H9 (cell line): Measurements from ENCODE around the gene WDR37. TPM values are rescaled to one million over a fixed set of nuclear protein-coding genes. Genes with fewer than 3 reads are reported as not detected.

Experiments
- DNase-seq: peaks from one replicate; pipeline ENCODE4 v3.0.0-alpha.2; 2017
- H2AFZ ChIP-seq: one replicate; pipeline ENCODE4 v1.6.1; 2013; ENCODE audit warnings: mild to moderate bottlenecking, low read length, control low read depth, moderate library complexity
- H2AK5ac ChIP-seq: 2 replicates; pipeline ENCODE4 v1.6.1; 2013; ENCODE audit warnings: low read length, control low read depth, mixed read lengths; ENCODE audit not compliant: insufficient read length
- H2BK120ac ChIP-seq: one replicate; pipeline ENCODE4 v1.6.1; 2013; ENCODE audit warnings: low read depth, mild to moderate bottlenecking, low read length, control low read depth, inconsistent platforms; ENCODE audit not compliant: poor library complexity, severe bottlenecking
- H2BK12ac ChIP-seq: 2 replicates; pipeline ENCODE4 v1.6.1; 2013; ENCODE audit warnings: low read length, control low read depth, mixed read lengths, low read depth; ENCODE audit not compliant: insufficient read length
- H2BK15ac ChIP-seq: 2 replicates; pipeline ENCODE4 v1.6.1; 2013; ENCODE audit warnings: low read depth, low read length, control low read depth
- H2BK20ac ChIP-seq: one replicate; pipeline ENCODE4 v1.6.1; 2013; ENCODE audit warnings: low read depth, mild to moderate bottlenecking, low read length, control low read depth, inconsistent platforms; ENCODE audit not compliant: poor library complexity, severe bottlenecking
- H2BK5ac ChIP-seq: 2 replicates; pipeline ENCODE4 v1.6.1; 2013; ENCODE audit warnings: low read length, control low read depth, mixed read lengths; ENCODE audit not compliant: insufficient read length
- H3K14ac ChIP-seq: 2 replicates; pipeline ENCODE4 v1.6.1; 2013; ENCODE audit warnings: low read length, control low read depth; ENCODE audit not compliant: insufficient read depth
- H3K18ac ChIP-seq: 2 replicates; pipeline ENCODE4 v1.6.1; 2013; ENCODE audit warnings: low read depth, mild to moderate bottlenecking, mixed read lengths, low read length, control low read depth; ENCODE audit not compliant: insufficient read length
- H3K23ac ChIP-seq: 2 replicates; pipeline ENCODE4 v1.6.1; 2013; ENCODE audit warnings: low read length, control low read depth, mixed read lengths, low read depth; ENCODE audit not compliant: insufficient read length
- H3K23me2 ChIP-seq: 2 replicates; pipeline ENCODE4 v1.6.1; 2013; ENCODE audit warnings: low read depth, mild to moderate bottlenecking, mixed read lengths, low read length, control low read depth; ENCODE audit not compliant: insufficient read length, poor library complexity, severe bottlenecking
- H3K27ac ChIP-seq: 2 replicates; pipeline ENCODE4 v1.5.1; 2013; ENCODE audit warnings: low read length, control low read depth, mixed read lengths, low read depth; ENCODE audit not compliant: insufficient read length
- H3K27me3 ChIP-seq: 2 replicates; pipeline ENCODE4 v1.6.1; 2013; ENCODE audit warnings: low read length, control low read depth, inconsistent platforms; ENCODE audit not compliant: insufficient read depth
- H3K4ac ChIP-seq: 2 replicates; pipeline ENCODE4 v1.6.1; 2013; ENCODE audit warnings: low read depth, mild to moderate bottlenecking, control low read depth, inconsistent platforms, low read length, moderate library complexity
- H3K4me1 ChIP-seq: 2 replicates; pipeline ENCODE4 v1.6.1; 2013; ENCODE audit warnings: low read length, control low read depth, inconsistent platforms; ENCODE audit not compliant: insufficient read depth
- H3K4me2 ChIP-seq: 2 replicates; pipeline ENCODE4 v1.6.1; 2013; ENCODE audit warnings: low read length, control low read depth, mixed read lengths; ENCODE audit not compliant: insufficient read length, insufficient read depth
- H3K56ac ChIP-seq: 2 replicates; pipeline ENCODE4 v1.6.1; 2013; ENCODE audit warnings: low read depth, mild to moderate bottlenecking, mixed read lengths, low read length, control low read depth; ENCODE audit not compliant: insufficient read length
- H3K79me1 ChIP-seq: 2 replicates; pipeline ENCODE4 v1.6.1; 2013; ENCODE audit warnings: low read depth, mild to moderate bottlenecking, moderate library complexity, low read length, control low read depth, inconsistent platforms; ENCODE audit not compliant: insufficient read depth, poor library complexity, severe bottlenecking
- H3K79me2 ChIP-seq: 2 replicates; pipeline ENCODE4 v1.6.1; 2013; ENCODE audit warnings: low read length, control low read depth, inconsistent platforms; ENCODE audit not compliant: insufficient read depth
- H3K9ac ChIP-seq: 2 replicates; pipeline ENCODE4 v1.6.1; 2013; ENCODE audit warnings: low read length, control low read depth, mixed read lengths; ENCODE audit not compliant: insufficient read length; ENCODE audit errors: extremely low read depth
- H3K9me3 ChIP-seq: one replicate; pipeline ENCODE4 v1.6.1; 2013; ENCODE audit warnings: low read depth, low read length, inconsistent platforms; ENCODE audit not compliant: control insufficient read depth
- H3T11ph ChIP-seq: one replicate; pipeline ENCODE4 v1.6.1; 2013; ENCODE audit warnings: mild to moderate bottlenecking, low read length, control low read depth, inconsistent platforms
- H4K20me1 ChIP-seq: one replicate; pipeline ENCODE4 v1.6.1; 2013; ENCODE audit not compliant: control insufficient read depth, insufficient read length, insufficient read depth
- H4K5ac ChIP-seq: 2 replicates; pipeline ENCODE4 v1.6.1; 2013; ENCODE audit warnings: low read depth, mild to moderate bottlenecking, mixed read lengths, low read length, control low read depth; ENCODE audit not compliant: insufficient read length
- H4K8ac ChIP-seq: replicated peaks from 2 replicates; pipeline ENCODE4 v1.6.1; 2013; ENCODE audit warnings: low read length, control low read depth, mixed read lengths, low read depth; ENCODE audit not compliant: insufficient read length
- H4K91ac ChIP-seq: 2 replicates; pipeline ENCODE4 v1.6.1; 2013; ENCODE audit warnings: low read depth, mild to moderate bottlenecking, moderate library complexity, mixed read lengths, low read length, control low read depth; ENCODE audit not compliant: insufficient read length
- H3K27ac Mint-ChIP-seq, 3 experiments: 2 replicates in 2 of 3; 3 replicates in 1 of 3; pipeline ENCODE4 v1.8.0; 2020 to 2021; ENCODE audit warnings: mixed read lengths in 3 of 3, mild to moderate bottlenecking in 1 of 3, moderate library complexity in 1 of 3
- H3K27me3 Mint-ChIP-seq: 2 replicates; pipeline ENCODE4 v1.8.0; 2021; ENCODE audit warnings: low read depth, mild to moderate bottlenecking, moderate library complexity, mixed read lengths
- H3K36me3 Mint-ChIP-seq, 3 experiments: 2 replicates in 2 of 3; 3 replicates in 1 of 3; pipeline ENCODE4 v1.8.0; 2020 to 2021; ENCODE audit warnings: low read depth in 3 of 3, mixed read lengths in 3 of 3; ENCODE audit not compliant: insufficient read depth in 1 of 3
- H3K4me1 Mint-ChIP-seq, 2 experiments: 2 replicates each; pipeline ENCODE4 v1.8.0; 2020; ENCODE audit warnings: mixed read lengths in 2 of 2
- H3K4me3 Mint-ChIP-seq, 2 experiments: 2 replicates in 1 of 2; 3 replicates in 1 of 2; pipeline ENCODE4 v1.8.0; 2020 to 2021; ENCODE audit warnings: mild to moderate bottlenecking in 2 of 2, mixed read lengths in 2 of 2, moderate library complexity in 1 of 2
- H3K9me3 Mint-ChIP-seq, 2 experiments: 2 replicates in 1 of 2; 3 replicates in 1 of 2; pipeline ENCODE4 v1.8.0; 2020; ENCODE audit warnings: mild to moderate bottlenecking in 2 of 2, mixed read lengths in 2 of 2, moderate library complexity in 1 of 2
- CTCF ChIP-seq: fragments of 200-600 bp; sonication (generic); conservative IDR thresholded peaks from 3 replicates; pipeline ENCODE4 v1.8.0; 2021; ENCODE audit warnings: antibody characterized with exemption, mild to moderate bottlenecking
- WGBS: extraction: QIAGEN DNeasy Blood & Tissue Kit; methylation state at CpG from one replicate; pipeline ENCODE4 v1.1.7; 2013; ENCODE audit warnings: missing lambda C conversion rate, low lambda C conversion rate, mixed read lengths; ENCODE audit not compliant: insufficient read length; ENCODE audit errors: extremely low coverage; 5-methylcytosine and 5-hydroxymethylcytosine counted together
- total RNA-seq: library from RNA; stranded (reverse); gene quantifications from 2 replicates; pipeline ENCODE4 v1.2.1, GENCODE V29; 2021

WDR37 gene
- total RNA-seq, 1 experiment from 2014 or later: 13.1 TPM

- no peak overlapping the region for H2BK120ac ChIP-seq
- H4K91ac ChIP-seq: no peak overlapping the region
- no CpG with 5 or more reads among the region's 16 CpGs for WGBS
- H2BK15ac ChIP-seq: no peak overlapping the region
- no peak overlapping the region for H4K8ac ChIP-seq
- H3K56ac ChIP-seq: no peak overlapping the region
- no peaks in the 10 kb centered on the region for H3K79me1 ChIP-seq
- H3K27ac ChIP-seq: no peak overlapping the region
- no peak overlapping the region for H3T11ph ChIP-seq
- no peak overlapping the region for H2AK5ac ChIP-seq
- no peak for DNase-seq
- H3K9me3 Mint-ChIP-seq: no peaks in the 10 kb centered on the region
- no peaks in the 10 kb centered on the region for H4K20me1 ChIP-seq
- H3K36me3 Mint-ChIP-seq: no peaks in the 10 kb centered on the region
- H3K4me2 ChIP-seq: no peak overlapping the region
- no peaks in the 10 kb centered on the region for H3K79me2 ChIP-seq
- no peak for TF ChIP-seq CTCF
- H3K4me3 Mint-ChIP-seq: no peak overlapping the region
- H3K4me1 ChIP-seq: no peaks in the 10 kb centered on the region
- peaks cover 5% of the 10 kb centered on the region; the same call in 1 of the 2 replicates for H3K27me3 Mint-ChIP-seq
- H3K4me1 Mint-ChIP-seq: peaks cover 6 to 29% of the 10 kb centered on the region in 2 experiments
- no peak overlapping the region for H3K23ac ChIP-seq
- no peak overlapping the region for H3K9ac ChIP-seq
- no peak overlapping the region for H2AFZ ChIP-seq
- H3K27ac Mint-ChIP-seq: peak overlapping the region in 2 of 3 experiments; percentile 2 to 62; a peak in 2 of 7 replicates
- H3K9me3 ChIP-seq: no peaks in the 10 kb centered on the region
- H3K4ac ChIP-seq: no peak overlapping the region
- H3K27me3 ChIP-seq: no peaks in the 10 kb centered on the region
- no peak overlapping the region for H2BK20ac ChIP-seq
- H2BK5ac ChIP-seq: no peak overlapping the region
- no peaks in the 10 kb centered on the region for H3K23me2 ChIP-seq
- H4K5ac ChIP-seq: no peak overlapping the region
- H3K18ac ChIP-seq: no peak overlapping the region
- H2BK12ac ChIP-seq: no peak overlapping the region
- H3K14ac ChIP-seq: no peak overlapping the region
Measured at GRCh38 chr10:1180071-1180730, 124.0 kb downstream of the WDR37 start.
